ENCODE results near the gene CCNF. TPM values are rescaled to one million over a fixed set of nuclear protein-coding genes. Genes with fewer than 3 reads are reported as not detected.

The CCNF gene
- total and polyA plus RNA-seq, 10 of the 15 experiments (the other 5 are each of a cell fraction or from before 2014, with no cell fraction given): 4.0 to 63.2 (median 27.5) TPM

DNA sequence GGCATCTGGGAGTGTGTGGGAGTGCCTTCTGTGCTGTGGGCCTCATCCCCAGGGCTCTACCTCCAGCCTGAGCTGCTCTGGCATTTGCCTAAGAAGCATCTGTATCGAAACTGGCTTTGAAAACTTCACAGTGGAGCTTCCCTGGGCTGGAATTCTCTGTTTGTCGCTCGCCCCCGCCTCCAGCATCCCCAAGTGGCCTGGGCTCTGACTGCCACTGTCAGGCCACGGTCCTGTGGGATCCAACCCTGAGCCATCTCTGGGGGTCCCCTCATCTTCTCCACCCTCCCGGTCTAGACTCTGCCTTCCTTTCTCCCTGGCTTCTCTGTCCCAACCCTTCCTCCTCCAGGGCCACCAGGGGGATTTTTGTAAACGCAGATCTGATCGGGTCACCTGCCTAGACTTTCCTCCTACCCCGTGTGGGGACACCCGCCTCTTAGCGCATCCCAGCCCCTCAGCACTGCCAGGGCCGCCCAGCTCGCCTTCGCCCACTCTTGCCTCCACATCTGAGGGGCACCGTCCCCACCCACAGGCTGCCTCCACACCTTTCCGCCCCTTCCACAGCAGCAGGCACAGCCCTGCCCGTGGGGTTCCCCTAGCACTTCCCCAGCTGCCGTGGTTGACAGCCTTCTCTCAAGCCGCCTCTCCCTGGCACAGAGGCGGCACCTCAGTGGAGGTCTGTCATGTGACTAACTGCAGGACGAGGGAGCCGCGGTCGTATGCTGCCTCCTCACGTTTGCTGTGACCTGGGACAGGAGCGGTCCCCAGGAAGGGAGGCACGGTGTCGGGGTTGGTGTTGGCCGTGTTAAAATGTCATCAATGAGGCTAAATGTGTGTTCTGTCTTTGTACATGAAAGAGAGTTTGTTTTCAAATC lies 57.6 kb downstream of the CCNF start (continued):
- TF ChIP-seq, protein P1, sequence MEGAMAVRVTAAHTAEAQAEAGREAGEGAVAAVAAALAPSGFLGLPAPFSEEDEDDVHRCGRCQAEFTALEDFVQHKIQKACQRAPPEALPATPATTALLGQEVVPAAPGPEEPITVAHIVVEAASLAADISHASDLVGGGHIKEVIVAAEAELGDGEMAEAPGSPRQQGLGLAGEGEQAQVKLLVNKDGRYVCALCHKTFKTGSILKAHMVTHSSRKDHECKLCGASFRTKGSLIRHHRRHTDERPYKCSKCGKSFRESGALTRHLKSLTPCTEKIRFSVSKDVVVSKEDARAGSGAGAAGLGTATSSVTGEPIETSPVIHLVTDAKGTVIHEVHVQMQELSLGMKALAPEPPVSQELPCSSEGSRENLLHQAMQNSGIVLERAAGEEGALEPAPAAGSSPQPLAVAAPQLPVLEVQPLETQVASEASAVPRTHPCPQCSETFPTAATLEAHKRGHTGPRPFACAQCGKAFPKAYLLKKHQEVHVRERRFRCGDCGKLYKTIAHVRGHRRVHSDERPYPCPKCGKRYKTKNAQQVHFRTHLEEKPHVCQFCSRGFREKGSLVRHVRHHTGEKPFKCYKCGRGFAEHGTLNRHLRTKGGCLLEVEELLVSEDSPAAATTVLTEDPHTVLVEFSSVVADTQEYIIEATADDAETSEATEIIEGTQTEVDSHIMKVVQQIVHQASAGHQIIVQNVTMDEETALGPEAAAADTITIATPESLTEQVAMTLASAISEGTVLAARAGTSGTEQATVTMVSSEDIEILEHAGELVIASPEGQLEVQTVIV (IDR thresholded peaks at IDR 0.05; ENCODE audit: borderline replicate concordance, partially characterized antibody): no peak
- TF ChIP-seq, protein P2, sequence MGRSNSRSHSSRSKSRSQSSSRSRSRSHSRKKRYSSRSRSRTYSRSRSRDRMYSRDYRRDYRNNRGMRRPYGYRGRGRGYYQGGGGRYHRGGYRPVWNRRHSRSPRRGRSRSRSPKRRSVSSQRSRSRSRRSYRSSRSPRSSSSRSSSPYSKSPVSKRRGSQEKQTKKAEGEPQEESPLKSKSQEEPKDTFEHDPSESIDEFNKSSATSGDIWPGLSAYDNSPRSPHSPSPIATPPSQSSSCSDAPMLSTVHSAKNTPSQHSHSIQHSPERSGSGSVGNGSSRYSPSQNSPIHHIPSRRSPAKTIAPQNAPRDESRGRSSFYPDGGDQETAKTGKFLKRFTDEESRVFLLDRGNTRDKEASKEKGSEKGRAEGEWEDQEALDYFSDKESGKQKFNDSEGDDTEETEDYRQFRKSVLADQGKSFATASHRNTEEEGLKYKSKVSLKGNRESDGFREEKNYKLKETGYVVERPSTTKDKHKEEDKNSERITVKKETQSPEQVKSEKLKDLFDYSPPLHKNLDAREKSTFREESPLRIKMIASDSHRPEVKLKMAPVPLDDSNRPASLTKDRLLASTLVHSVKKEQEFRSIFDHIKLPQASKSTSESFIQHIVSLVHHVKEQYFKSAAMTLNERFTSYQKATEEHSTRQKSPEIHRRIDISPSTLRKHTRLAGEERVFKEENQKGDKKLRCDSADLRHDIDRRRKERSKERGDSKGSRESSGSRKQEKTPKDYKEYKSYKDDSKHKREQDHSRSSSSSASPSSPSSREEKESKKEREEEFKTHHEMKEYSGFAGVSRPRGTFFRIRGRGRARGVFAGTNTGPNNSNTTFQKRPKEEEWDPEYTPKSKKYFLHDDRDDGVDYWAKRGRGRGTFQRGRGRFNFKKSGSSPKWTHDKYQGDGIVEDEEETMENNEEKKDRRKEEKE (IDR thresholded peaks at IDR 0.05): no peak
- no peak for TF ChIP-seq ZSCAN29 (IDR thresholded peaks at IDR 0.05)
- no peak for TF ChIP-seq SUPT20H (IDR thresholded peaks at IDR 0.05; ENCODE audit: borderline replicate concordance, control insufficient read depth, low read depth, low read length)
- no peak for TF ChIP-seq ZNF217 (IDR thresholded peaks at IDR 0.05)
- no peak for TF ChIP-seq CREM (IDR thresholded peaks at IDR 0.05; ENCODE audit: low read depth)
- TF ChIP-seq, protein P3, sequence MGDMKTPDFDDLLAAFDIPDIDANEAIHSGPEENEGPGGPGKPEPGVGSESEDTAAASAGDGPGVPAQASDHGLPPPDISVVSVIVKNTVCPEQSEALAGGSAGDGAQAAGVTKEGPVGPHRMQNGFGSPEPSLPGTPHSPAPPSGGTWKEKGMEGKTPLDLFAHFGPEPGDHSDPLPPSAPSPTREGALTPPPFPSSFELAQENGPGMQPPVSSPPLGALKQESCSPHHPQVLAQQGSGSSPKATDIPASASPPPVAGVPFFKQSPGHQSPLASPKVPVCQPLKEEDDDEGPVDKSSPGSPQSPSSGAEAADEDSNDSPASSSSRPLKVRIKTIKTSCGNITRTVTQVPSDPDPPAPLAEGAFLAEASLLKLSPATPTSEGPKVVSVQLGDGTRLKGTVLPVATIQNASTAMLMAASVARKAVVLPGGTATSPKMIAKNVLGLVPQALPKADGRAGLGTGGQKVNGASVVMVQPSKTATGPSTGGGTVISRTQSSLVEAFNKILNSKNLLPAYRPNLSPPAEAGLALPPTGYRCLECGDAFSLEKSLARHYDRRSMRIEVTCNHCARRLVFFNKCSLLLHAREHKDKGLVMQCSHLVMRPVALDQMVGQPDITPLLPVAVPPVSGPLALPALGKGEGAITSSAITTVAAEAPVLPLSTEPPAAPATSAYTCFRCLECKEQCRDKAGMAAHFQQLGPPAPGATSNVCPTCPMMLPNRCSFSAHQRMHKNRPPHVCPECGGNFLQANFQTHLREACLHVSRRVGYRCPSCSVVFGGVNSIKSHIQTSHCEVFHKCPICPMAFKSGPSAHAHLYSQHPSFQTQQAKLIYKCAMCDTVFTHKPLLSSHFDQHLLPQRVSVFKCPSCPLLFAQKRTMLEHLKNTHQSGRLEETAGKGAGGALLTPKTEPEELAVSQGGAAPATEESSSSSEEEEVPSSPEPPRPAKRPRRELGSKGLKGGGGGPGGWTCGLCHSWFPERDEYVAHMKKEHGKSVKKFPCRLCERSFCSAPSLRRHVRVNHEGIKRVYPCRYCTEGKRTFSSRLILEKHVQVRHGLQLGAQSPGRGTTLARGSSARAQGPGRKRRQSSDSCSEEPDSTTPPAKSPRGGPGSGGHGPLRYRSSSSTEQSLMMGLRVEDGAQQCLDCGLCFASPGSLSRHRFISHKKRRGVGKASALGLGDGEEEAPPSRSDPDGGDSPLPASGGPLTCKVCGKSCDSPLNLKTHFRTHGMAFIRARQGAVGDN (IDR thresholded peaks at IDR 0.05): peak; percentile 45; the same call in 1 of the 2 replicates
- no peak for TF ChIP-seq CBX3 (IDR thresholded peaks at IDR 0.05; ENCODE audit: borderline replicate concordance, low read depth)
- no peak; the same call in 1 of the 2 replicates for TF ChIP-seq BACH1 (IDR thresholded peaks at IDR 0.05; ENCODE audit: borderline replicate concordance)
- TF ChIP-seq, protein P4, sequence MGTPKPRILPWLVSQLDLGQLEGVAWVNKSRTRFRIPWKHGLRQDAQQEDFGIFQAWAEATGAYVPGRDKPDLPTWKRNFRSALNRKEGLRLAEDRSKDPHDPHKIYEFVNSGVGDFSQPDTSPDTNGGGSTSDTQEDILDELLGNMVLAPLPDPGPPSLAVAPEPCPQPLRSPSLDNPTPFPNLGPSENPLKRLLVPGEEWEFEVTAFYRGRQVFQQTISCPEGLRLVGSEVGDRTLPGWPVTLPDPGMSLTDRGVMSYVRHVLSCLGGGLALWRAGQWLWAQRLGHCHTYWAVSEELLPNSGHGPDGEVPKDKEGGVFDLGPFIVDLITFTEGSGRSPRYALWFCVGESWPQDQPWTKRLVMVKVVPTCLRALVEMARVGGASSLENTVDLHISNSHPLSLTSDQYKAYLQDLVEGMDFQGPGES (IDR thresholded peaks at IDR 0.05): no peak; the same call in 1 of the 2 replicates
- TF ChIP-seq HCFC1 (IDR thresholded peaks at IDR 0.05; ENCODE audit: low read length): no peak; the same call in 1 of the 2 replicates
- TF ChIP-seq MEF2B (IDR thresholded peaks at IDR 0.05; ENCODE audit: partially characterized antibody, poor library complexity, severe bottlenecking): no peak
- no peak for TF ChIP-seq SMAD5 (IDR thresholded peaks at IDR 0.05; ENCODE audit: low read depth)
- no peak for TF ChIP-seq SP1 (IDR thresholded peaks at IDR 0.05; ENCODE audit: low read depth, low read length)
- TF ChIP-seq MXI1 (IDR thresholded peaks at IDR 0.05; ENCODE audit: low read depth, low read length): peak; percentile 76
- no peak for TF ChIP-seq SMAD1 (IDR thresholded peaks at IDR 0.05; ENCODE audit: low read depth, partially characterized antibody)
- TF ChIP-seq, protein P5, sequence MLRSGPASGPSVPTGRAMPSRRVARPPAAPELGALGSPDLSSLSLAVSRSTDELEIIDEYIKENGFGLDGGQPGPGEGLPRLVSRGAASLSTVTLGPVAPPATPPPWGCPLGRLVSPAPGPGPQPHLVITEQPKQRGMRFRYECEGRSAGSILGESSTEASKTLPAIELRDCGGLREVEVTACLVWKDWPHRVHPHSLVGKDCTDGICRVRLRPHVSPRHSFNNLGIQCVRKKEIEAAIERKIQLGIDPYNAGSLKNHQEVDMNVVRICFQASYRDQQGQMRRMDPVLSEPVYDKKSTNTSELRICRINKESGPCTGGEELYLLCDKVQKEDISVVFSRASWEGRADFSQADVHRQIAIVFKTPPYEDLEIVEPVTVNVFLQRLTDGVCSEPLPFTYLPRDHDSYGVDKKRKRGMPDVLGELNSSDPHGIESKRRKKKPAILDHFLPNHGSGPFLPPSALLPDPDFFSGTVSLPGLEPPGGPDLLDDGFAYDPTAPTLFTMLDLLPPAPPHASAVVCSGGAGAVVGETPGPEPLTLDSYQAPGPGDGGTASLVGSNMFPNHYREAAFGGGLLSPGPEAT (IDR thresholded peaks at IDR 0.05; ENCODE audit: low read depth): peak; percentile 80
